Ureter (tissue), 1 donor: ENCODE measurements around the gene BMF. TPM values are rescaled to one million over a fixed set of nuclear protein-coding genes. Genes with fewer than 3 reads are reported as not detected.

Experiments
- DNase-seq: peaks from one replicate; pipeline ENCODE4 v3.0.0-alpha.2; 2020; ENCODE audit warnings: low spot score
- total RNA-seq: library from RNA; stranded (reverse); gene quantifications from one replicate; pipeline ENCODE4 v1.2.4, GENCODE V29; 2023
- donor health status: DM: yes; HTN: yes; CAD: no.

Gene BMF
- total RNA-seq, 1 donor from 2014 or later: 8.3 TPM

DNA sequence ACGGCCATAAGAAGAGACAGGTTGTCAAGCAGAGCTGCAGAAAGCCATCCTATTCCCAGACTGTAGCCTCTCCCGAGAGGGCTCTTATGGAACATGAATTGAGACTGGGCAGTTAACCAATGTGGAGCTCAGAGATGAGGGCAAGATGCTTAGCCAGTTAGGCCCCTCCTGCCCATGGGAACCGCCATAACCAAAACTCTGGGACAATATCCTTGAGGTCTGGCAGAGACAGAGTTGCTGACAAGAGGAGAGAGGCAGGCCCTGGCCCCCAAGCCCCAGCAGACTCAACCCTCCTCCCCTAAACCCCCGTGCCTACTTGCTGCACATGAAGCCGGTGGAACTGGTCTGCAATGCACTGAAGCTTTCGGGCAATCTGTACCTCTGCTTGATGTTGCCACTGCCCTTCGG lies 4.8 kb downstream of the BMF start:
- DNase-seq: no peak

- peak; percentile 86 for DNase-seq
Measured at GRCh38 chr15:40102897-40103858, 5.5 kb downstream of the BMF start.

DNA sequence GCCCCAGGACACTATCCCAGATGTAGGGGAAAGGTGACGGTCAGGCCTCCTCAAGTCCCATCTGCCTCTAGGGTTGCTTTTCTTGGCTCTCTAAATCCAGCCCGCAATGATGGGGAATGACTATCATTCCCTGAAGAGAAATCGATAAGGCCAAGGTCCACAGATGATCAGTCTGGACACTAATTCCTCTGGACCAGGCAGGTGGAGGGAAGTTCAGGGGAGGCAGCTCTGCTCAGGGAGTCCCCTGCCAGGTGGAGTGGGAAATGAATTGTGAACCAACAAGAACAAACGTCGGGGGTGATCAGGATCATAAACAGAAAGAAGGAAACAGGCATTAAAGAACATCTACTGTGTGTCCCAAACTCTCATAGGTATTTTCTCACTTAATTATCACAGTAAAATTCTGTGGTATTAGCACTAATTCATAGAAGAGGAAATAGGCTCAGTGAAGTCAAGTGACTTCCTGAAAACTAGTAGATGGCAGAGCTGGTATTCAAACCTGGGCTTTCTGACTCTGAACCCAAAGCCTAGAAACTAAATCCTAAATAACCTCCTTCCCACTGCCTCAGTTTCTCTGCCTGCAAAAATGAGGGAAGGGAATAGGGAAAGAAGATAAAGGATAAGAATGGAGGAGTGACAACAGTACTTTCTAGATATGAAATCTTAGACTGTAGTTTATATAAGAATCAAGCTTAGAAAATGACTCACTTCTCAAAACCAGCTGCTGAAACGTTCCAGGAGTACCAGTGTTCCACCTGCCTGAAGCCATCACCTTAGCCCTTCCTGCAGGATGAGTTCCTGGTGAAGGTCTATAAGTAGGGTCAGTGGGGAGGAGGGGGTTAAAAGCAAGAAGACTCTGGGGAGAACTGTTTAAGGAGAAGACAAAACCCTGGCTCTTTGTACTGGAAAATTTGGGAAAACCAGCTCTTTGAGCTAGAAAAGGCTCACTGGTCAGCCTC lies 7.5 kb downstream of the BMF start:
- no peak for DNase-seq

- DNase-seq: no peak
Measured at GRCh38 chr15:40100123-40100946, 8.3 kb downstream of the BMF start.

DNA sequence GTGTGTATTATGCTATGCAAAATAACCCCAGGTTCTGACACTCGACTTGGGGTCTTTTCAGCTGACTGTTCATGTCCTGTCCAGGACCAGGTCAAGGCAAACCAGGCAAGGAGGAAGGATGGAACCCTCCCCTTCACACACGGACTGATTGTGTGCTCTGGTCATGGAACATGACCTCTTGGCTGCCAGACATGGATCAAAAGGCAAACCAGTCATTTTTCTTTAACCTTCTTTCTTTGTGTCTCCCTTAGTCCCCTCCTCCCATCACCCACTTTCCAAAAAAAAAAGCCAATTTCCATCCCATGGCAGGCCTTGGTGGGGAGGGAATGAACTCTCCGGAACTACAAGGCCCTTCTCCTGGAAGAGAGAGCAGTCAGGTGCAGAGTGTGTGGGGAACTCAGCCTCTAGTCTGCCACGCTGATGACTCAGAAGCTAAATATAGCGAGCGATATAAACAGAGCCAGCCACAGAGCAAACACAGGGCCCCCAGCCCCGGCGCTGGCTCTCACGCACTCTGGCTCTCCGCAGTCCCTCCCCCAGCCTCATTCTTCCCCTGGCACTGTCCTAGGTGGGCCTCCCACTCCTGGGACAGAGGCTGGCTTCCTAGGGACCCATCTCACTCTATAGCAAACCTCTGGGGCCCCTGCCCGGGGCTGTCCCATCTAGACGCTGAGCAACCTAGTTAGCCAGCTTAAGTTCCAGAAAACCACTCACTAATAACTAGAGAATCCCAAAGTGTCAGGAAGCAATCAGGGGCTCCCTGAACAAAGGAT lies 10.0 kb downstream of the BMF start:
- DNase-seq: peak; percentile 84

DNA sequence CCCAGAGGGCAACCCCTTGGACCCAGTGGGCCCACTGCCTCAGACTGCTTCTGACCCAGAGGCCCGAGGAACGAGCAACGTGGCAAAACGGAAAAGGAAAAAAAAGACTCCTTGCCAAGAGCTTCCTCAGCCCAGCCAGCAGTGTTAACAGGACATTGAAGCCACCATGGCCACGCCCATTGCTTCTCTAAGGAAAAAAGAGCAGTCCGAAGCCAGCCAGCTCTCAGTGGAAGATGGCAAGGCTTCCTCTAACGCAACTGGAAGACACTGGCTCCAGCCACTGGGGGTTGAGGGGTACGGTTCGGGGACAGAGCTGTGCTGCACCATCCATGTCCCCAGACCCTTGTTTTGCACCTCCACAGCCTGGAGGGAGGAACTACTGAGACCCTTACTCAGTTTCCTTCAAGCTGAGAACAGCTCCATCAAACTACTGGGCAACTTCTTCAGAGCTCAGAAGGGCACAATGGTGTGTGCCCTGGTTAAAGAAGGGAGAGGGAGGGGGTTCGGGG lies 10.7 kb downstream of the BMF start:
- DNase-seq: no peak

DNA sequence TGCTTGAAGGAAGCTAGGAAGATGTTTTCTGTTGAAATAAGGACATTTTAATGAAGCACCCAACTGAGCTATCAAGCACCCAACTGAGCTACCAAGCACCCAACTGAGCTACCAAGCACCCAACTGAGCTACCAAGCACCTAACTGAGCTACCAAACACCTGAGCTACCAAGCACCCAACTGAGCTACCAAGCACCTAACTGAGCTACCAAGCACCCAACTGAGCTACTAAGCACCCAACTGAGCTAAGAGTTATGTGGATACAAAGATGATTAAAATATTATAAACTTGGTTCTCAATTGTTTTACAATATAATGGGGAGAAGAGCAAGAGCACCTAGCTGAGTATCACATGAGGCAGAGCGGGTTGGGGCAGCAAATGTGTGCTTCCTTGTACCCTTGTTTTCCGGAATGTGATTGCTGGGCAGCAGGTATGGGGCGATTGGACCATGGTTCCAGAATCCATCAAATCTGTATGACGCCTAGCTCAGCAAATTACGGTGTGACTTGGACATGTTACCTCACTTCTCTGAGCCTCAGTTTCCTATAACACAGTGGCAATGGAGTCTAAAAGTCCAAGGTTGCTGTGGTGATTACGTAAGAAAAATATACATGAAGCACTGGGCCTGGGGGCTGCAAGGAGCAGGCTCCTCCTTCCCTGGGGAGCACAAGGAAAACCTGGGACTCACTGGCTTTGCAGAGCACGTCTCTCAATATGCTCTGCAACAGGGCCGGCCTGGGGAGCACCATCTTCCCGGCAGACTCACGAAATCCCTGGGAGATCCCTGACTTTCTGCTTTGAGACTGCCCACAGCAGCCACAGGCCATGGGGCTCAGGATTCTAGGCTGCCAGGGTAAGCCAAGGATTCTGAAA lies 11.3 kb downstream of the BMF start:
- no peak for DNase-seq

- no peak for DNase-seq
Measured at GRCh38 chr15:40096094-40096891, 12.4 kb downstream of the BMF start.

DNA sequence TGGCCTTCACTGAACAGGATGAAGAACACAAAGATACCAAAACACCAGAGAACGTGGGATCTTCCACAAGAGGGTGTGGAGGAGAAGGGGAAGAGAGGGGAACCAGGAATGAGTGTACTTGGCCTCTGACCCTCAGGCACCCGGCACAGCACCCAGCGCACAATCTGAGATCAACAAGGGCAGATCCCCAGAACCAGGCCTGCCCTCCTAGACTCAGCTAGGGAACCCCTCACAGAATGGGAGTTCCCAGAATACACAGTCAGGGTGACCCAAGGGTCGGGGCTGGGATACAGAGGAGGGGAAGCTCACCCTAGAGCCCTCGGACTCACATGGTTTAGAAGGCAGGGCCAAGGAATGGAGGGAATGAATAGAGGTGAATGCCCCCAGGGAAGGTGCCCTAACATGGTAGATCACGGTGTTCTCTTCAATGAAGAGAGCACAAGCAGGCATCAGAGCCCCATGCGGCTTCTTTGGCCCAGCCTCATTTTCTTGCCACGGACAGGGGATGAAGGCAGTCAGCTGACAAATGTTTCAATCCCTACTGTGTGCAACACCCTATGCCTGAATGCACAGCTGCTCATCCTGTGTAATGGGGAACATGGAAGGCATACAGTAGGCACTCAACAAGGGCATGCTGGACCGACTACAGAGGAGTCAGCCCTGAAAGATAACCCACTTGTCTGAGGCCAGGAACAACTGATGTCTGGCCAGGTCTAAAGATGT lies 13.1 kb downstream of the BMF start:
- no peak for DNase-seq

DNA sequence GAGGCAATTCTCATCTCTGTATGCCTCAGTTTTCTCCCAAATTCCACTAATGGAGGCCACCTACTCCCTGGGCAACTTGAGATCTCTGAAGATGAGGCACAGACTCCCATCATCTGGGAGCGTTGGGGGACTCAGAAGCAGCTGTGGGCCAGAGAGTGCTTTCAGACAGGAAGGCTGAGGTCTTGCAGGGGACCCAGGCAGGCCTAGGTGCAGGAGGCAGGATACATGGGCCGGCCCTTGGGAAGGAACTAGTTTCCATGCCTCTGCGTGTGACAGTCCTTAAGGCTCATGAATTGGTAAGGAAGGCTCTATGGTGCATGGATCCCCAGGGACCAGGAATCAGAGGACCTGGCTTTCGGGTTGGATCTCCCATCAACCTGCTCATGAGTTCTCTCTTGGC lies 14.5 kb downstream of the BMF start:
- no peak for DNase-seq

GRCh38 chr15:40092979-40093869 lies 15.5 kb downstream of the BMF start:
- no peak for DNase-seq

DNA sequence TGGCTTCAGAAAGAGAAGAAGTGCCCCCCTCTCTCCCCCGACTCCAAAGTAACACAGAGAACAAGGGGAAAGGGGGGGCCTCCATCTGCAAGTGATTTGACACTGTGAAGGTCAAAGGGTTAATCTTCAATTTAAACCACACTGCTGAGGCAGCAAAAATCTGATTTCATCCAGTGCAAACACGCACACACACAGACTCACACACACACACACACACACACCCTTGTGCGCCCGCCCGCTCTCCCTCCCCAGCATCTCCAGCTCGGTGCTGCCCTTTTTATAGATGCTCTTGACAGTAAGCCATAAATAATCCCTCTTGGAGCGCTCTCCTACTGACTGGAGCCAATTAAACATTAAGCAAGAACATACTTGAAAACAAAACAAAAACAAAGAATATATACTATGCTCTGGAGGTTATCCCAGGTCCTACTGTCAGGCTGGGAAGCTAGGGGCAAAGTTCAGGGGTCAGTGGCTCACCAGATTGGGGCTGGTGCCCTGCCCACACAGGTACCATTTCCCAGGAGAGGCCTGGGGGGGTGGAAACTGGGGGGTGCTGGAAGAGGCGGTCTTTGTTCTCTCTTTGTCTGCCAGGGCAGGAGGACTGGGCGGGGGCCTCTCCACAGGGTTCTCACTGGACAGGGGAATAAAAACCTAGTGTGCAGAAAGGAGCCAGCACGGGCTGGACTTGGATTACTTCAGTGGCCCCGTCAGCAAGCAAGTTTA lies 16.3 kb downstream of the BMF start:
- DNase-seq: peak; percentile 80

GRCh38 chr15:40091861-40092255 lies 16.8 kb downstream of the BMF start:
- no peak for DNase-seq

DNA sequence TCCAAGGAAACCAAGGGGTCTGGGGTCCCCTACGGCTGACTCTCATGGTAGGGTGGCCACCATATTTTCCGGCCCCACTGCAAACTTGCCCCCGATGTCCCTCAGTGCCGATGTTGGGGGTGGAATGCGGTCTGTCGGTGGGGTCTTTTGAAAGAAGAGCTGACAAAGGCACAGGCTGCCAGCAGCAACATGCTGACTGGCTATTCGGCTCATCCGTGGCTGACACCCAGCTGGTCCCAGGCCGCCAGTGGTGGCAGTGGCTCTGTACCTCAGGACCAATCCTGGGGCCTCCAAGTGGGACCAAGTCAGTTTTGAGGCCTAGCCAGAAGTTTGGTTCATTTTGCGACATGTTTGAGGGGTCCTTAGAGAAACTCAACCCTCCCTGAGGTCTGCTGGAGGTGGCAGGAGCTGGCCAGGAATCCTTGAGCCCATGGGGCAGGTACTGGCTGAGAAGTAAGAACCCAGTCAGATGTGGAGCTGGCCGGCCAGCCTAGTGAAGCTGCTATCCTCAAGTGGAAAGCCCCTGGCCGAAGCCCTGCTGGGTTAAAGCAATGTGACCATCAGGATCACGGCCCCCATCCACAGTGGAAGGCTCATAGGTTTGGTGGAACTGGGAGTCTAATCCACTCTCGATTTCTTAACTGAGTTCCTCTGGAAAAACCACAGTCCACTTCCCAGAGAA lies 17.8 kb downstream of the BMF start:
- no peak for DNase-seq

DNA sequence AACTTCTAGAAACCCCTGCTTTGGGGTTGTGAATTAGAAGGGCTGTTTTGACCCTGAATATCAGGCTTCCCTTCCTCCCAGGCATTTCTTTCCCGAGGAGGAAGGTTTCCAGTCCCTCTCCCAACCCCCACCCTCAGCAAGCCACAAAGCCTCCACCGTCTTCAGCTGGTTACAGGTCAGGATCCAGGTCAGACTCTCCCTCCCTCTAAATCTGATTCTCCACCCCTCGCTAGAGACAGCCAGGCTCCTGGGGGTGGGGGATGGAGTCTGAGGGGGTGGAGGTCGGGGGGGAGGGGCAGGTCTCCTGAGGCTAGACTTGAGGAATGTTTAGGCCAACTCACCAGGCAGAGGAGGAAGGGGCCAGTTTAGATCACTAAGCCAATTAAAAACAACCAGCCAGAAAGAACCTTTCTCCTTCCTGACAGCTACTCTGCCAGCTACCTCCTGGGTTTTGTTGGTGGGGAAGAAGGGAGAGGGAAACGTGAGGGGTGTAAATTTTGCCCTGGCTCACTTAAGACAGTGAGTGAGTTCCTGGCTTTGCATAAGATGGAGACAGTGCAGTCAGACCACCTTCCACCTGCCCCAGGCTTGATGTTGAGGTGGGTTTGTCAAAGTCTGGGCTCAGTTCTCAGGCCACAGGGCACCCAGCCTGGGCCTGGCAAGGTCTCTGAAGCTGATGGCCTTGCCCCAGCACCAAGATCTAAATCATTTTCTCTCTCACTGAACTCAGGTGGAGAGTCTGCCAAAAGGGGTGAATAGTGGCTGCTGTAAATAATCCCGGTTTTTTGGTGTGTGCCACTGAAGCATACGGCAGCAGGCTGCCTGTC lies 19.5 kb downstream of the BMF start:
- DNase-seq: no peak
